NCI-H146 (cell line): Measurements from ENCODE around the gene C19orf12.

Experiments used
- DNase-seq: peaks from one replicate; lab custom pipeline; 2025; lab: John Stamatoyannopoulos, UW

Gene C19orf12

DNA sequence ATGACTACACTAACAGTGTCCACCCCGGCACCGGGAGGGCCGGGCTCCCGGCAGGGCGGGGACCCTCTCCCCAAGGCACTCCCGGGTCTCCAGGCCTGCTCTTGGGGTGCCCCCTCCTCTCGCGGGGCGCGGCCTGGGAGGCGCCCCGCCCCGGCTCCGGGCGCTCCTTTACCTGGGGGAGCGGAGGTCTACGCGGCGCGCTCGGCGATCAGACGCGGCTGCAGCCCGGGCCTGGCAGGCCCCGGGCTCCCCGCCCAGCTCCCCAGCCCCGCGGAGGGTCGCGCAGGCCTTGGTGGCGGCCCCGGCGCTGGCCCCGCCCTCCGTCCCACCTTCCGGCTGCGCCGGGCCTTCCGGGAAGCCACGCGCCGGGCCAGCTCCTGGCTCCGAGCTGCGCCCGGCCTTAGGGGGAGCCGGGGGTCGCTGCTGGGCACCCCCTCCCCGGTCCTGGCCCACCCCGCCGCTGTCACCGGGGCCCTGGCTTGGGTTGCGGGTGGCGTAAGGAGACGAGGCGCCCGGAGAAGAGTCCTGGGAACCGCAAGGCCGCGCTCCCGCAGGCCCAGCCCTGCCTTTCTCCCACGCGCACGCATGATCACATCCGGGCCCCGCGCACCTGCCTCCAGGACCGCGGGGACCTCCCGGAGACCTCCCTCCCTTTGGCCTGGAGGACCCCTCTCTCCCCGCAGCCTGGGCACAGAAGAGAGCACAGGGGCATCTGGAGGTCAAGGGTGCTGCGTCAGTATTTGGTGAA lies at the start of gene C19orf12:
Gene C19orf12, minus strand, starts transcription at position 309 of the 748 bp plus-strand sequence. CDS start 6,848 bp downstream, outside the sequence.
- peak; percentile 75 for DNase-seq

GRCh38 chr19:29764361-29764760 lies 49.3 kb upstream of the C19orf12 start:
- no peak for DNase-seq

DNA sequence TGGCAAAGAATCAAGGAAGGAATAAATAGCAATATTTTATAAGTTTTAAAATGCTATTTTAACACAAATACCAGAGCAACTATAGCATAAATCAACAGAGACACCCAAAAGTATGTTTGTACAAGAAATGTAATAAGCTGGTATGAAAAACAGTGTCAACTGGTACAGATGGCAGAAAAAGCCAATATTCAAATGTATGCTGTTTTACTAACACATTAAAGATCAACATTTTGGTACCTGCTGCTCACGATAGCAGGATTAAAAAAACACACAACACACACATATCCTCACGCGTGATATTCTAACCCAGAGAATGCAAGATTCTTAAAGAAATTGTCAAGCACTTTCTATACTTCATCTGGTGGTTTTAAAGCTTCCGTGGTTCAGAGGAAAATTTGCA lies 48.1 kb upstream of the C19orf12 start:
- DNase-seq = no peak

- no peak for DNase-seq
Observed at GRCh38 chr19:29761575-29762232, 46.6 kb upstream of the C19orf12 start.

DNA sequence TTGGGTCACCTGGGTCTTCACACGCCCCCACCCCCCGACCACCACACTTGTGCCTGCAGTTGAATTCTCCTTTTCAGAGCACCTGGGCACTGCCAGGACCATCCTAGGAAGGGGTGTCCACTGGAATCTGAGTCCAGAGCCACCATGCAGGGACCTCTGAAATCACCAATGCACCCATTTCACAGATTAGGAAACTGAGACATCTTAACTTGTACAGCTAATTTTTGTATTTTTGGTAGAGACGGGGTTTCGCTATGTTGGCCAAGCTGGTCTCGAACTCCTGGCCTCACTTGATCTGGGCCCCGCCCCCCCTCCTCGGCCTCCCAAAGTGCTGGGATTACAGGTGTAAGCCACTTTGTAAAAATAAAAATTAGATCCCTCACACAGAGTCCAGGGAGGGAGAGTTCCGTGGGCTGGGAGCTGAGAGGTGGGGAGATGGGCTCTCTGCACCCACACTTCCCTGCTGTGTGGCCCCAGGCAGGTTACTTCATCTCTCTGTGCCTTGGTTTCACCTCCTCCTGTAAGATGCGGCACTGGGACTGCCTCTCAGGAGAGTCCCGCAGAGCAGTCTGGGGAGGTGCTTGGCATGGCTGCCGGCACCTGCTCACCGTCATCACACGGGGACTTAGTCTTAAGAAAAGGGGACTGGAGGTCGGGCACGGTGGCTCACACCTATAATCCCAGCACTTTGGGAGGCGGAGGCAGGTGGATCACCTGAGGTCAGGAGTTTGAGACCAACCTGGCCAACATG lies 45.9 kb upstream of the C19orf12 start:
- DNase-seq = no peak

DNA sequence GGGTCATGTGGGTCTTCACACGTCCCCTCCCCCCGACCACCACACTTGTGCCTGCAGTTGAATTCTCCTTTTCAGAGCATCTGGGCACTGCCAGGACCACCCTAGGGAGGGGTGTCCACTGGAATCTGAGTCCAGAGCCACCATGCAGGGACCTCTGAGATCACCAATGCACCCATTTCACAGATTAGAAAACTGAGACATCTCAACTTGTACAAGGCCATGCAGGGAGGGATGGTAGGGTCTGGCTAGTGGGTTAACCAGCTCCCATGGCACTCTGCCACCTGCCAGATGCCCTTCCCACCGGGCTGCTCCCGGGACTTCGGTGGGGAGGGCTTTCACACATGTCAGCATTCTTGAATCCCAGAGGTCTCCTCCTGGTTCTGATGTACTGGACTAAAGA lies 44.3 kb upstream of the C19orf12 start:
- DNase-seq = no peak

DNA sequence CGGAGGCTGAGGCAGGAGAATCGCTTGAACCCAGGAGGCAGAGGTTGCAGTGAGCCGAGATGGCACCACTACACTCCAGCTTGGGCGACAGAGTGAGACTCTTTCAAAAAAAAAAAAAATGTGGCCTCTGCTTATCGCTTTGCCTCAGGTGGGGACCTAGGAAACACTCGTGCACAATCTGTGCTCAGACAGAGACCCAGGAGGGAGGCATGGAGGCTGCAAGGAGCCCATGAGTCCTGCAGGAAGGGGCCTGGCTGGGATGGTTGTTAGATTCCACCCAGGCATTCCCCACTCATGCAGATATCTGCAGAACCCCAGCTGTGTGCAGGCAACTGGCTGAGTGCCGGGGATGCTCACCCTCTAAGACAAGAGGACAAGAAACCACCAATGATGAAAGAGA lies 43.8 kb upstream of the C19orf12 start:
- no peak for DNase-seq

DNA sequence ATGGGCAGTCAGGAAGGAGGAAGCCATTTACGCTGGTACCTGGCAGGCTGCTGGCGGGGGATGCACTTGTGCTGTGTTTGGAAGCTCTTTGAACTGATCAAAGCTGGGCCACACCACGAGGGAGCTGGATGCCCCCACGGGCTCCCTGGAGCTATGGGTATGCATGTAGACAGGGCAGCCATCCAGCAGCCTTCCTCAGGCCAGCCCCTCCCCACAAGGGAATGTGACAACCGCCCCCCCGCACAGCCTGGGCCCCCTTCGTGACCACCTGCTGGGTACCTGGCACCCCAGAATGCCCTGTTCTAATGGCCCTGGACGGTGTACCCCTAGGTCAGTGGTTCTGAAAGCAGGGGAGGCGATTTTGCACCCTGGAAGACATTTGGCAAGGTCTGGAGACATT lies 42.5 kb upstream of the C19orf12 start:
- DNase-seq = no peak

DNA sequence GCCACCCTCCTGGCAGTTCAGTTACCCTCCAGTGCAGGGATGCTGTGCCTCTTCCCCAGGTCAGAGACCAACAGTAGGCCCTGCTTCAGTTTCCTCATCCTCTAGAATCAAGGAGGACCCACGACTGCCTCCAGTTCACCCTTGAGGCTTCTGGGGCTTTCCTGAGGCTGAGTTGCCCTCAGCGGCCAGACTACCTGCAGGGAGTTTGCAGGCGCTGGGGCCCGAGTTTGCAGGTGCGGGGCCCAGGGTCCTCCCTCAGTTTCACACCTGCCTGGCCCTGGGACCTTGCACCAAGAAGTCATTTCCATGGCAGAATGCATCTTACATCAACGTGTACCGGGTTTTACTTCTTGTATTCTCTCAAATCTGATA lies 38.9 kb upstream of the C19orf12 start:
- DNase-seq = no peak

DNA sequence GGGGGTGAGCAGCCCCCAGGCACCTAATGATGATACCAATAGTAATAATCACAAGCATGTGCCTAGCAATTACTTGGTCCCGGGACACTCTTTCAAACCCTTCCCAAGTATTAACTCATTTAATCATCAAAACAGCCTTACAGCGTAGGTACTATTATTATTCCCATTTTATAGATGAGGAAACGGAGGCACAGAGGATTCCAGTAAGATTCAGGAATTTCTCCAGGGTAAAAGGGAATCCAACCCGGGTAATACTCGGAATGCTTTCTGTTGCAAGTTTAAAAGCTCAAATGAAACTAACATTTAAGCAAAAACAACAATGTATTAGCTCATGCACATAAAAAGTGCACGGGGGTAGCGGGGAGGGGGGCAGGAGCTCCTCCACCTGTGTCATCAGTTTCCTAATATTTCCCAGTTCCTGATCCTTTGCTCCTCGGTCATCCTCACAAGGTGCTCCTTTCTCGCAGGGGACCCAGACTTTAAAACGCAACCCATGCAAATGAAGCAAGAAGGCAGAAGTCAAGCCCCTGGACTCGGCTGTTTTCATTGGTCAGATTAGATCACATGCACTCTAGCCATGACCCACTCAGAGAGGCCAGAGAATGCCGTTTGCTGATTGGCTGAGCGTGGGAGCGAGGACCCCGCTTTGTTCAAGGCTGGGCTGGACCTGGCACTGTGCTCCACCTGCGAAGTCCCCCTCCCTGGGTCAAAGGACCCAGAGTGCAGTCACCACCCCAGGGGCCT lies 38.3 kb upstream of the C19orf12 start:
- no peak for DNase-seq

- DNase-seq = no peak
Observed at GRCh38 chr19:29752450-29753025, 37.5 kb upstream of the C19orf12 start.

- no peak for DNase-seq
Observed at GRCh38 chr19:29751932-29752331, 36.9 kb upstream of the C19orf12 start.

- no peak for DNase-seq
Observed at GRCh38 chr19:29750001-29750400, 34.9 kb upstream of the C19orf12 start.

GRCh38 chr19:29748996-29749849 lies 34.2 kb upstream of the C19orf12 start:
- no peak for DNase-seq

GRCh38 chr19:29745253-29745652 lies 30.2 kb upstream of the C19orf12 start:
- no peak for DNase-seq

GRCh38 chr19:29743681-29744080 lies 28.6 kb upstream of the C19orf12 start:
- DNase-seq = no peak

DNA sequence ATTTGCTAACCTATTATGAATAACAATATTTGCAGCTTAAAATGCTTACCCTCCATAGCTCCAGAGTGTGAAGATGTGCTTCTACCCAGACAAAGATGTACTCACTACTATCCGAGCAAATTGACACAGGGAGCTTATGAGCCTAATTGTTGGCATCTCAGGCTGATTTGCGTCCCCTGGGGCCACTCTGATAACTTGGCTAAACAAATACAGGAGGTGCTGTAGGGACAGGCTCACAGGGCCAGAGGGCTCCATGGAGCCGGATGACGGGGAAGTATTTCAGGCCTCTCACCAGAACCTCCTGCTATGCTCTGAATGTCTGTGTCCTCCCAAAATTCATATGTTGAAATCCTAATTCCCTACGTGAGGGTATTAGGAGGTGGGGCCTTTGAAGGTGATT lies 26.7 kb upstream of the C19orf12 start:
- DNase-seq = peak; percentile 16

DNA sequence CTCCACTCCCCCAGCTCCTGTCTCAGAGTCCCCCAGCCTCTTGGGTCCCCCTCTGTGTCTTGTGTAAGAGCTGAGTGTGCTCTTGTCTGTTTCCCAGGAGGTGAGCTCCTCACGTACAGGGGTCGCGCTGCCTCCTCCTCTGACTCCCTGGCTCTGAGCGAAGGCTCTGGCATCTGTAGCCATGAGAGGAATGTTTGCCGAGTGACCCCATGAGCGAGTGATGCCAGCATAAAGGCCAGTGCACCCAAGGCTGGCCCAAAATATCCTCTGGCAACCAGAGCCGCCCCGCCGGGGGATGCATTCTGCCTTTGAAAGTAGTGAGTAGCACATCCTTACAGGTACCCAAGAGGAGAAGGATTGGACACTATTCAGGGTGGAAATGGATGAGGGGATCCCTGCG lies 26.2 kb upstream of the C19orf12 start:
- DNase-seq = no peak

GRCh38 chr19:29737461-29738000 lies 22.5 kb upstream of the C19orf12 start:
- DNase-seq = no peak

DNA sequence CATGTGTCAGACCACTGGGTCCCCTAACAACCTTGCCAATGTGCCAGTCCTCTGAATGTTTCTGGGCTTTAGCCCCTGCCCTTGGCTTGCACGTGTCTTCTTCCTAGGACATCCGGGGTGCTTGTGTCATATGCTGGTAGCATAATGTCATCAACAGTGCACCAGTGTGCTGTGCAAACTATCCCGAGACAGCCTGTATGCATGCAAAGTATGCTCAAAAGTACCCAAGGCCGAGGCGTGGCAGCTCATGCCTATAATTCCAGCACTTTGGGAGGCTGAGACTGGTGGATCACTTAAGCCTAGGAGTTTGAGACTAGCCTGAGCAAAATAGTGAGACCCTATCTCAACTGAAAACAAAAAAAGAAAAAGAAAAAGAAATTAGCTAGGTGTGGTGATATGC lies 20.8 kb upstream of the C19orf12 start:
- no peak for DNase-seq
